ENCODE data around the gene MAP3K13.

DNA sequence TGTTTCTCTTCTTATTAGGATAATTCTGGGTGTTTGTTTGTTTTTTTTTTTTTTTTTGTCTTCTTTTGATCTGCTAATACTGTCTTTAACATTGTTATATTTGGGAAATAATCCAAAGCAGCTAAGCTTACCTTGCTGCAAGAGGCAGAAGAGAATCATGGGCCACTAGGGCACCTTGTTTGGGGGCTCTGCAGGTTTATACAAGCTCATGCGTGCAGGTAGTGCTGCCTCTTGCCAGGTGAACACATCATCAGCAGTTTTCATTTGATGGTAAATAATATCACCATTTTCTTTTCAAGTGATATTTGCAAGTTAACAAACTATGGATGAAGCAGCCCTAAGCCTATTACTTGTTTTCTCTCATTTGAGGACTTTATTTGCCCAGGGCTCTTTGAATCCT lies 37.9 kb downstream of the MAP3K13 start:
- TF ChIP-seq, protein P1, sequence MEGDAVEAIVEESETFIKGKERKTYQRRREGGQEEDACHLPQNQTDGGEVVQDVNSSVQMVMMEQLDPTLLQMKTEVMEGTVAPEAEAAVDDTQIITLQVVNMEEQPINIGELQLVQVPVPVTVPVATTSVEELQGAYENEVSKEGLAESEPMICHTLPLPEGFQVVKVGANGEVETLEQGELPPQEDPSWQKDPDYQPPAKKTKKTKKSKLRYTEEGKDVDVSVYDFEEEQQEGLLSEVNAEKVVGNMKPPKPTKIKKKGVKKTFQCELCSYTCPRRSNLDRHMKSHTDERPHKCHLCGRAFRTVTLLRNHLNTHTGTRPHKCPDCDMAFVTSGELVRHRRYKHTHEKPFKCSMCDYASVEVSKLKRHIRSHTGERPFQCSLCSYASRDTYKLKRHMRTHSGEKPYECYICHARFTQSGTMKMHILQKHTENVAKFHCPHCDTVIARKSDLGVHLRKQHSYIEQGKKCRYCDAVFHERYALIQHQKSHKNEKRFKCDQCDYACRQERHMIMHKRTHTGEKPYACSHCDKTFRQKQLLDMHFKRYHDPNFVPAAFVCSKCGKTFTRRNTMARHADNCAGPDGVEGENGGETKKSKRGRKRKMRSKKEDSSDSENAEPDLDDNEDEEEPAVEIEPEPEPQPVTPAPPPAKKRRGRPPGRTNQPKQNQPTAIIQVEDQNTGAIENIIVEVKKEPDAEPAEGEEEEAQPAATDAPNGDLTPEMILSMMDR (IDR thresholded peaks at IDR 0.05) = no peak
- TF ChIP-seq POLR2A (IDR thresholded peaks at IDR 0.05) (no peak), EP300 (IDR thresholded peaks at IDR 0.05) (no peak), POLR2AphosphoS5 (IDR thresholded peaks at IDR 0.05) (no peak)

Measured in sigmoid colon (tissue), 4 donors.